ENCODE measurements around the gene APMAP.
"Not testable (repeated sequence)": the region's sequence is repeated elsewhere in the genome, so short reads cannot be mapped to it uniquely, and the experiment has no call there.

The APMAP gene

GRCh38 chr20:24950128-24950835 lies 42.3 kb downstream of the APMAP start:
- no peak for DNase-seq

GRCh38 chr20:24949756-24950127 lies 42.8 kb downstream of the APMAP start:
- DNase-seq = no peak

GRCh38 chr20:24948939-24949679 lies 43.4 kb downstream of the APMAP start, which contains the start of gene CST7:
TSS of gene CST7 (plus strand) at chr20:24949269. CDS start at chr20:24949506, 237 bp downstream.
- DNase-seq = no peak

- not testable (repeated sequence) for DNase-seq
Measured at GRCh38 chr20:24948396-24948938, 44.1 kb downstream of the APMAP start.

- not testable (repeated sequence) for DNase-seq
Measured at GRCh38 chr20:24946376-24946775, 46.2 kb downstream of the APMAP start.

- DNase-seq = no peak
Measured at GRCh38 chr20:24943731-24944130, 48.8 kb downstream of the APMAP start.

- no peak for DNase-seq
Measured at GRCh38 chr20:24943196-24943595, 49.4 kb downstream of the APMAP start.

GRCh38 chr20:24942679-24943078 lies 49.9 kb downstream of the APMAP start:
- DNase-seq = no peak

GRCh38 chr20:24939036-24939435 lies 53.5 kb downstream of the APMAP start:
- no peak for DNase-seq

- no peak for DNase-seq
Measured at GRCh38 chr20:24938498-24938897, 54.1 kb downstream of the APMAP start.

- no peak for DNase-seq
Measured at GRCh38 chr20:24937579-24937978, 55.0 kb downstream of the APMAP start.

GRCh38 chr20:24936526-24937407 lies 55.8 kb downstream of the APMAP start:
- no peak for DNase-seq

GRCh38 chr20:24935766-24936525 lies 56.6 kb downstream of the APMAP start:
- DNase-seq = no peak

GRCh38 chr20:24935140-24935539 lies 57.4 kb downstream of the APMAP start:
- DNase-seq = no peak

- no peak for DNase-seq
Measured at GRCh38 chr20:24934716-24935115, 57.8 kb downstream of the APMAP start.

GRCh38 chr20:24934101-24934661 lies 58.4 kb downstream of the APMAP start:
- DNase-seq = no peak

- DNase-seq = no peak
Measured at GRCh38 chr20:24933266-24933908, 59.2 kb downstream of the APMAP start.

GRCh38 chr20:24931893-24932292 lies 60.7 kb downstream of the APMAP start:
- not testable (repeated sequence) for DNase-seq

GRCh38 chr20:24930724-24931688 lies 61.5 kb downstream of the APMAP start:
- not testable (repeated sequence) for DNase-seq
